ENCODE data around the gene TMPRSS13. TPM values are rescaled to one million over a fixed set of nuclear protein-coding genes. Genes with fewer than 3 reads are reported as not detected.
"Not testable (repeated sequence)": the region's sequence is repeated elsewhere in the genome, so short reads cannot be mapped to it uniquely, and the experiment has no call there.

Gene TMPRSS13
- polyA plus RNA-seq, 1 experiment = not detected

- DNase-seq (ENCODE audit: low read depth) = no peak
- TF ChIP-seq CTCF (IDR thresholded peaks at IDR 0.05; ENCODE audit: insufficient read depth, low read depth, low read length) = no peak
- no peak overlapping the region for H3K4me3 ChIP-seq (ENCODE audit: low read depth, low read length)
- POLR2A ChIA-PET = no interaction called here
- no peaks in the 10 kb centered on the region for H3K36me3 ChIP-seq (ENCODE audit: control insufficient read depth, insufficient read depth, low read length)
- CTCF ChIA-PET = no interaction called here
- H3K27me3 ChIP-seq (ENCODE audit: control insufficient read depth, insufficient read depth, low read length) = no peaks in the 10 kb centered on the region
Measured at GRCh38 chr11:117958949-117959348, 29.7 kb upstream of the TMPRSS13 start.

- Histone ChIP-seq H3K36me3 (ENCODE audit: control insufficient read depth, insufficient read depth, low read length) (no peaks in the 10 kb centered on the region), H3K27me3 (ENCODE audit: control insufficient read depth, insufficient read depth, low read length) (no peaks in the 10 kb centered on the region), H3K4me3 (ENCODE audit: low read depth, low read length) (no peak overlapping the region)
- TF ChIP-seq CTCF (IDR thresholded peaks at IDR 0.05; ENCODE audit: insufficient read depth, low read depth, low read length) = no peak
- no peak for DNase-seq (ENCODE audit: low read depth)
- ChIA-PET POLR2A (no interaction called here), CTCF (interaction anchor here (2.9 to 11.8 kb wide), 2 partner anchors 109 to 146 kb away, joined by 9 to 176 read pairs; no protein-coding TSS in a partner anchor)
Measured at GRCh38 chr11:117953024-117953671, 23.9 kb upstream of the TMPRSS13 start.

- H3K36me3 ChIP-seq (ENCODE audit: control insufficient read depth, insufficient read depth, low read length) = no peaks in the 10 kb centered on the region
- no peaks in the 10 kb centered on the region for H3K27me3 ChIP-seq (ENCODE audit: control insufficient read depth, insufficient read depth, low read length)
- ChIA-PET POLR2A (no interaction called here), CTCF (interaction anchor here (0.5 to 11.8 kb wide), 7 partner anchors 11 to 220 kb away, joined by 3 to 176 read pairs (median 4); no protein-coding TSS in a partner anchor)
- no peak overlapping the region for H3K4me3 ChIP-seq (ENCODE audit: low read depth, low read length)
- TF ChIP-seq CTCF (IDR thresholded peaks at IDR 0.05; ENCODE audit: insufficient read depth, low read depth, low read length) = no peak
- no peak for DNase-seq (ENCODE audit: low read depth)
Measured at GRCh38 chr11:117950993-117951961, 22.1 kb upstream of the TMPRSS13 start.

- no peak for TF ChIP-seq CTCF (IDR thresholded peaks at IDR 0.05; ENCODE audit: insufficient read depth, low read depth, low read length)
- Histone ChIP-seq H3K4me3 (ENCODE audit: low read depth, low read length) (no peak overlapping the region), H3K27me3 (ENCODE audit: control insufficient read depth, insufficient read depth, low read length) (no peaks in the 10 kb centered on the region), H3K36me3 (ENCODE audit: control insufficient read depth, insufficient read depth, low read length) (no peaks in the 10 kb centered on the region)
- CTCF ChIA-PET = interaction anchor here (0.5 to 11.8 kb wide), 4 partner anchors 12 to 143 kb away, joined by 4 to 176 read pairs (median 6); no protein-coding TSS in a partner anchor
- DNase-seq (ENCODE audit: low read depth) = no peak
- POLR2A ChIA-PET = no interaction called here
Measured at GRCh38 chr11:117950301-117950700, 21.1 kb upstream of the TMPRSS13 start.

- ChIA-PET CTCF (interaction anchor here (0.9 to 11.8 kb wide), 3 partner anchors 105 to 141 kb away, joined by 3 to 176 read pairs (median 49); no protein-coding TSS in a partner anchor), POLR2A (no interaction called here)
- no peak for DNase-seq (ENCODE audit: low read depth)
- H3K4me3 ChIP-seq (ENCODE audit: low read depth, low read length) = no peak overlapping the region
- no peaks in the 10 kb centered on the region for H3K36me3 ChIP-seq (ENCODE audit: control insufficient read depth, insufficient read depth, low read length)
- H3K27me3 ChIP-seq (ENCODE audit: control insufficient read depth, insufficient read depth, low read length) = no peaks in the 10 kb centered on the region
- no peak for TF ChIP-seq CTCF (IDR thresholded peaks at IDR 0.05; ENCODE audit: insufficient read depth, low read depth, low read length)
Measured at GRCh38 chr11:117949062-117949461, 19.9 kb upstream of the TMPRSS13 start.

- POLR2A ChIA-PET; DNase-seq (ENCODE audit: low read depth); H3K4me3 ChIP-seq (ENCODE audit: low read depth, low read length); H3K27me3 ChIP-seq (ENCODE audit: control insufficient read depth, insufficient read depth, low read length); H3K36me3 ChIP-seq (ENCODE audit: control insufficient read depth, insufficient read depth, low read length): not testable (repeated sequence)
- CTCF ChIA-PET = interaction anchor here (2.0 to 11.8 kb wide), 5 partner anchors 16 to 132 kb away, joined by 9 to 176 read pairs (median 19); no protein-coding TSS in a partner anchor
Measured at GRCh38 chr11:117948466-117948865, 19.3 kb upstream of the TMPRSS13 start.

- DNase-seq (ENCODE audit: low read depth); POLR2A ChIA-PET; H3K27me3 ChIP-seq (ENCODE audit: control insufficient read depth, insufficient read depth, low read length); H3K4me3 ChIP-seq (ENCODE audit: low read depth, low read length); H3K36me3 ChIP-seq (ENCODE audit: control insufficient read depth, insufficient read depth, low read length): not testable (repeated sequence)
- CTCF ChIA-PET = interaction anchor here (1.2 to 11.8 kb wide), 21 partner anchors 8 to 522 kb away, joined by 3 to 176 read pairs (median 9); no protein-coding TSS in a partner anchor
Measured at GRCh38 chr11:117947751-117948150, 18.5 kb upstream of the TMPRSS13 start.

All from BJ (cell line).